Bronchial epithelial cell (primary cell): Measurements from ENCODE around the gene VPS11. TPM values are rescaled to one million over a fixed set of nuclear protein-coding genes. Genes with fewer than 3 reads are reported as not detected.
A peak's percentile ranks its signal among the peaks of the same experiment; 100 is the strongest.

Source experiments
- DNase-seq: peaks from one replicate; pipeline ENCODE4 v3.0.0-alpha.2; 2010; ENCODE audit warnings: low read depth
- FAIRE-seq: peaks from 2 replicates; lab custom pipeline; 2011; peaks lifted over from hg19 to GRCh38; lab: Jason Lieb, UNC
- H3K27me3 ChIP-seq: 2 replicates; pipeline ENCODE4 v1.5.1; 2011; ENCODE audit warnings: low read length; ENCODE audit not compliant: control insufficient read depth, insufficient read depth
- H3K36me3 ChIP-seq: 2 replicates; pipeline ENCODE4 v1.5.1; 2011; ENCODE audit warnings: low read length; ENCODE audit not compliant: control insufficient read depth, insufficient read depth
- H3K4me3 ChIP-seq: 2 replicates; pipeline ENCODE4 v1.5.1; 2011; ENCODE audit warnings: mild to moderate bottlenecking, low read depth, low read length, control low read depth
- CTCF ChIP-seq: IDR thresholded peaks from 2 replicates; pipeline ENCODE4 v1.5.1; 2011; ENCODE audit warnings: mild to moderate bottlenecking, moderate library complexity, low read length, control low read depth, inconsistent platforms; ENCODE audit not compliant: insufficient read depth, severe bottlenecking
- total RNA-seq: library from RNA; depleted of rRNA; stranded (reverse); fragments of >200 nt; gene quantifications from 2 replicates; pipeline ENCODE4 v1.2.1, GENCODE V29; 2014

The VPS11 gene
- total RNA-seq, 1 donor from 2014 or later, result 24.5 TPM

- FAIRE-seq, result no peak
- H3K36me3 ChIP-seq, result peaks cover 58% of the 10 kb centered on the region
These were observed 18.5 kb upstream of the VPS11 start for GRCh38 chr11:119049081-119049480.

DNA sequence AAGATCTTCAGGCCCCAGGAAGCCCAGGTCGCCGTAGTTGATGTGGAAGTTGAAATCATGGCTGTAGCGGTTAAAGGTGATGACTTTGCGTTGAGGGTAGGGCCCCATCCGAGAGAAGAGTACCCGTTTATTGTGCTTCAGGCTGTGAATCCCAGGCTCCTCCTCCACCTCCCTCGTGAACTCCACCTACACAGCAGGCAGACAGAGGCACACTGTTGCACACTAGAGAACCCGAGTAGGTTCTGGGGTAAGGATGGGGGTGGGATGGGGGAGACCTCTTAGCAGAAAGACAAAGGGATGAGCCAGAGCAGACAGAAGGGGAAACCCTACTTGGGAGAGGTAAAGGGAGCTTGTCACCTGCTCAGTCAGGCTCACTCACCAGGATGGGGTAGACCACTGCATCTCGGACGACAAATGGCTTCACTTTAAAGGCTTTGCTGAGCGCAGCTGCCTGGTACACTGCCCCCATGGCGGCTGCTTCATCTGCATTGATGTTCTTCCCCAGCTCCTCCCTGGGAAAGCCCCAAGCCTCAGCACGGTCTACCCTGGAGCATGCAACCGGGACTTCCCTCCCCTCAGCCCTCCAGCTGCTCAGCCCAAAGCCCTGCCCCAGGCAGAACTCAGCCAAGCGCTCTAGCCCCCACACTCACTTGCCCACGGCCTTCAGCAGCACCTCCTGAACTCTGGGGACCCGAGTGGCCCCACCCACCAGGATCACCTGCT, 16.0 kb upstream of the VPS11 start:
- Histone ChIP-seq H3K4me3 (no peak overlapping the region), H3K36me3 (peaks cover 66% of the 10 kb centered on the region), H3K27me3 (no peaks in the 10 kb centered on the region)
- TF ChIP-seq CTCF, result no peak
- FAIRE-seq (no peak), DNase-seq (no peak)

More at GRCh38 chr11:119049081-119049480, 18.5 kb upstream of the VPS11 start:
- Histone ChIP-seq H3K4me3 (no peak overlapping the region), H3K27me3 (no peaks in the 10 kb centered on the region)
- DNase-seq, result no peak
- TF ChIP-seq CTCF, result no peak

DNA sequence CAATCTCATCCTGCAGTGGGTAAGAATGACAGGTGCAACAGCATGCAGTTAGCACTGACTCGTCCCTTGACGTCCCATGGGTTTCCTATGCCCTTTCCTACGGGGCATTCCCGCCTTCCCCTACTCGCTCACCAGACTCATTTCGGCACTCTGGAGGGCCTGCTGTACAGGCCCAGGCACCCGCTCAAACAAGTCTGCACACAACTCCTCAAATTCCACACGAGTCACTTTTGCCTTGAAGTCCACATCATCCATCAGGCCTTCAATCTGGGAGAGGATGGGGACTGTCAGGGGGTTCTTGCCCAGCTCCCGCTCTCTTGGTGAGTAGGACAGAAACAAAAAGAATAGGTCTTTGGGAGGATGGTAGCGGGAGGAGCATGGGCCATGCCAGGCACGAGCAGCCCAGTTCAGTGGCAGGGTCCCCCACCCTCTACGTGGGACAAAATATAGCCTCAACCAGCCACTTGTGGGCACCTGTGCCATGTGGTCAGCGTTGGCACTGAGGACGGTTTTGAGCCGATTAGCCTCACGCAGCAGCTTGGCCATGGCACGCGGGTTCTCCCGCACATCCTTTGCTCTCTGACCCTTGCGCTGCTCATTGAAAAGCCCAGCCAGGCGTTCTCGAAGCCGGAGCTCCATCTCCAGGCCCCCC, 15.3 kb upstream of the VPS11 start:
- peaks cover 62% of the 10 kb centered on the region for H3K36me3 ChIP-seq
- no peak overlapping the region for H3K4me3 ChIP-seq
- FAIRE-seq (no peak), DNase-seq (peak; percentile 30)
- no peaks in the 10 kb centered on the region for H3K27me3 ChIP-seq
- TF ChIP-seq CTCF, result no peak

DNA sequence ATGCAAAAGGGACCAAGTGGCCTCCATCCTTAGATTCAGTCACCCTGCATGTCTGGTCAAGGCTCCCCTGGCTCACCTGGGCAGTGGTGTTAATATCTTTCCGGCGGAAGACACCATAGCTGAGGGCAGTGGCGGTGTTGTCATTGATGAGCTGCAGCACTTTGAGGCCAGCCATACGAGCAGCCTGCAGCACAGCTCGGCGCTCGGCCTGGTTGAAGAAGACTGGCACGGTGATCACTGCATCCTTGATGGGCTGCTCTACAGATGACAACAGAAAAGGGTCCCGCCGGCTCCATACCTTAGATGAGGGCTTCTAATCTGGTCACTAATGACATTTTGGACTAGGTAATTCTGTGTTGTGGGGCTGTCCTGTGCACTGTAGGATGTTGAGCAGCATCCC, 13.2 kb upstream of the VPS11 start:
- Histone ChIP-seq H3K4me3 (no peak overlapping the region), H3K27me3 (no peaks in the 10 kb centered on the region), H3K36me3 (peaks cover 46% of the 10 kb centered on the region)
- no peak for DNase-seq
- no peak for FAIRE-seq
- no peak for TF ChIP-seq CTCF

DNA sequence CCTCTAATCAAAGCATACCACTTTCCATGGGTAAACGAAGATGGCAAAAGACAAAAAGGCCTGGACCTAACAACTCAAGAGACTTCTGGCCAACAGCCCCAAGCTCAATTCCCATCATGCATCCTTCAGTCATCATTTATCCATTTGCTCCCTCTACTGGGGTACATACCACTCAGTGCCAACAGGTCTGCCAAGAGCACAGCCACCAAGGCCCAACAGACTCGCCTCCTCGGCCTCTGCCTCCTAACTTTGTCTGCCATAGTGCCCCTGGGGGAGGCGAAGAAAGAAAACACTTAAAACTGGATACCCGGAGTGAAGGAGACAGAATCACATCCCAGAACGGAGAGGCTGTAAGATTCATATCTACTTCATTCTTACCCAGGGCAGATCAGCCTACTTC, 11.7 kb upstream of the VPS11 start:
- Histone ChIP-seq H3K27me3 (no peaks in the 10 kb centered on the region), H3K4me3 (peak overlapping the region; percentile 87), H3K36me3 (peaks cover 39% of the 10 kb centered on the region)
- FAIRE-seq, result no peak
- no peak for TF ChIP-seq CTCF
- DNase-seq, result peak; percentile 36
